C4-2B (cell line): ENCODE measurements around the gene PIGL.

Source experiments
- ZFX ChIP-seq: fragments of 450-650 bp; IDR thresholded peaks from 2 replicates; pipeline ENCODE4 v1.6.1; 2017
- TF ChIP-seq, protein P1 (sequence below): fragments of 450-650 bp; conservative IDR thresholded peaks from 2 replicates; pipeline ENCODE4 v1.5.1; 2017; ENCODE audit warnings: mild to moderate bottlenecking

DNA sequence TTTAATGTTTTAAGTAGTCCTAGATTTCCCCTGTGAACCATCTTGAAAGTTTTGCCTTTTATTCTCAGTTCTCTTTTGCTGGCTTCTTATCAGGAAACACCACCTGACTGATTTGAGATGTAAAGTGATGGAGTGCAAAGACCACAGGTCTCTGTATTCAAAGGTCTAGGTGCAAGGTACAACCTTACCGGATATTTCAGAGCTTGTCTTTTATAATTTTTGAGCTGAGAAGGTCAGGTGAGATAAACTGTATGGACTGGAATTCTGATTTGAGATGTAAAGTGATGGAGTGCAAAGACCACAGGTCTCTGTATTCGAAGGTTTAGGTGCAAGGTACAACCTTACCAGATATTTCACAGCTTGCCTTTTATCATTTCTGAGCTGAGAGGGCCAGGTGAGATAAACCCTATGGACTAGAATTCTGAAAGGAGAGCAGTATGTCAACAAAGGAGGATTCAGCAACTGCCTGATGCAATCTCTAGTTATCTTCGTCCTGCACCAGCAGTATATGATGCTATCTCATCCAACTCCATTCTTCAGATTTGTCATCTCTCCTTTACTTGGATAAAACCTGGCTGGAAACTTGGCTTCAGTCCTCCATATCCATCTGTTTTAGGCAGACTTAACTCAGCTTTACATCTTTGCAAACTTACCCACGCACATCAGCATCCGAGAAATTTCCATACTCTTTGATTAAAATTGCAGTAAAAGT lies 72.0 kb downstream of the PIGL start:
- TF ChIP-seq, protein P1, sequence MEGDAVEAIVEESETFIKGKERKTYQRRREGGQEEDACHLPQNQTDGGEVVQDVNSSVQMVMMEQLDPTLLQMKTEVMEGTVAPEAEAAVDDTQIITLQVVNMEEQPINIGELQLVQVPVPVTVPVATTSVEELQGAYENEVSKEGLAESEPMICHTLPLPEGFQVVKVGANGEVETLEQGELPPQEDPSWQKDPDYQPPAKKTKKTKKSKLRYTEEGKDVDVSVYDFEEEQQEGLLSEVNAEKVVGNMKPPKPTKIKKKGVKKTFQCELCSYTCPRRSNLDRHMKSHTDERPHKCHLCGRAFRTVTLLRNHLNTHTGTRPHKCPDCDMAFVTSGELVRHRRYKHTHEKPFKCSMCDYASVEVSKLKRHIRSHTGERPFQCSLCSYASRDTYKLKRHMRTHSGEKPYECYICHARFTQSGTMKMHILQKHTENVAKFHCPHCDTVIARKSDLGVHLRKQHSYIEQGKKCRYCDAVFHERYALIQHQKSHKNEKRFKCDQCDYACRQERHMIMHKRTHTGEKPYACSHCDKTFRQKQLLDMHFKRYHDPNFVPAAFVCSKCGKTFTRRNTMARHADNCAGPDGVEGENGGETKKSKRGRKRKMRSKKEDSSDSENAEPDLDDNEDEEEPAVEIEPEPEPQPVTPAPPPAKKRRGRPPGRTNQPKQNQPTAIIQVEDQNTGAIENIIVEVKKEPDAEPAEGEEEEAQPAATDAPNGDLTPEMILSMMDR, result no peak
- no peak for TF ChIP-seq ZFX
